Prostate gland (tissue), 2 donors: Measurements from ENCODE around the gene GABBR2. TPM values are rescaled to one million over a fixed set of nuclear protein-coding genes. Genes with fewer than 3 reads are reported as not detected.

Source experiments
- DNase-seq: peaks from one replicate; pipeline ENCODE4 v3.0.0-alpha.2; 2019; ENCODE audit warnings: low spot score
- H3K27ac ChIP-seq, 2 donors: fragments of 200-600 bp; sonication (generic); 2 replicates each; pipeline ENCODE4 v1.5.1; 2017 to 2019
- H3K27me3 ChIP-seq: fragments of 200-600 bp; sonication (generic); replicated peaks from 2 replicates; pipeline ENCODE4 v1.5.1; 2019; ENCODE audit not compliant: insufficient read depth
- H3K36me3 ChIP-seq, 2 donors: fragments of 200-600 bp; sonication (generic); 1 replicate in 1 of 2; 2 replicates in 1 of 2; pipeline versions ENCODE4 v1.5.1 to v1.8.1; 2017 to 2019
- H3K4me1 ChIP-seq: fragments of 200-600 bp; sonication (generic); replicated peaks from 2 replicates; pipeline ENCODE4 v1.5.1; 2019
- H3K4me3 ChIP-seq, 2 donors: fragments of 200-600 bp; sonication (generic); 2 replicates each; pipeline ENCODE4 v1.5.1; 2017 to 2019
- H3K9me3 ChIP-seq: fragments of 200-600 bp; sonication (generic); 2 replicates; pipeline ENCODE4 v1.5.1; 2017
- POLR2A ChIP-seq: fragments of 450-650 bp; IDR thresholded peaks from one replicate; pipeline ENCODE4 v1.6.1; 2016; ENCODE audit warnings: antibody characterized with exemption, mild to moderate bottlenecking
- POLR2AphosphoS5 ChIP-seq: sonication (generic); formaldehyde crosslinking; IDR thresholded peaks from one replicate; pipeline ENCODE4 v1.6.1; 2017; ENCODE audit warnings: antibody characterized with exemption
- WGBS: methylation state at CpG from one replicate; pipeline ENCODE4 v1.1.5; 2018; 5-methylcytosine and 5-hydroxymethylcytosine counted together
- intact Hi-C: fragments of 100-400 bp; cut with DNase I; formaldehyde crosslinking; loops from one replicate; pipeline ENCODE4 v1.14.2; 2022
- total RNA-seq, 2 donors: library from RNA; depleted of rRNA; stranded (reverse); fragments of >200 nt; gene quantifications; one replicate each; pipeline ENCODE4 v1.1.0, GENCODE V29; 2016
- TF ChIP-seq, protein P1 (sequence below), 4 experiments: fragments of 200-600 bp in 2 of 4; fragments of 450-650 bp in 2 of 4; sonication (generic) in 2 of 4; IDR thresholded peaks; 1 replicate in 3 of 4; 2 replicates in 1 of 4; pipeline ENCODE4 v1.5.1; 2016 to 2019; ENCODE audit warnings: antibody characterized with exemption in 4 of 4, mild to moderate bottlenecking in 2 of 4, moderate library complexity in 2 of 4

Gene GABBR2
- total RNA-seq, 2 donors from 2014 or later = 0.97 TPM; not detected in 1

DNA sequence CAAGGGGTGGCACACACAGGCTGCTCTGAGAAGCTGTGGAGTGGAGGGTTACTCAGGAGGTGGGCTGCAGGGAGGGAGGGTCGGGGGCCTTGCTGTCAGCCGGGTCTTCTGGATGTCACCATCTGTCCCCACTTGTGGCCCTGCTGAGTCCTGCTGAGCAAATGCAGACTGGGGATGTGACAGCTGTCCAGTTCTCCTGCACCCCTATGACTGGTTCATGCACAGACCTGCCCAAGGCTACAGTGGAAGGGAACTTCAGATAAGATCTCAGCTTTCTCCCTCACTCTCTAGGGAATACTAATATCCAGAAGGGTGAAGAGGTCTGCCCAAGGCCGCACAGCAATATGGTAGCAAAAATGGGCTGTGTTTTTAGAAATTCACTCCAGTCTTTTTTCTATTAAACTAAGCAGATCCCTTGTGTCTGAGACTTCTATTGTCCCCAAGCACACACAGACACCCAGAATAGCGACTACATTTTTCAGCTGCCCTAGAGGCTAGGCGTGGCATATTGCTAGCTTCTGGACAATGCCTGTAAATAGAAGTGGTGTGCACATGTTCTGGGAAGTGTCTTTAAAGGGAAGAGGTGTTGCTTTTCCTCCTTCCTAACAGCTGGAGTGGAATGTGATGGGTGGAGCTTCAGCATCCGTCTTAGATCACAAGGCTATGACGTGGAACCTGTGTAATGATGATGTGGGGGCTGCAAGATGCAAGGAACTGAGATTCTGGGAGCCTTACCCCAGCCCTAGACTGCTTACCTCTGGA, 402.2 kb downstream of the GABBR2 start:
- intact Hi-C loops = no loop called here
- TF ChIP-seq POLR2A = no peak
- TF ChIP-seq, protein P1, sequence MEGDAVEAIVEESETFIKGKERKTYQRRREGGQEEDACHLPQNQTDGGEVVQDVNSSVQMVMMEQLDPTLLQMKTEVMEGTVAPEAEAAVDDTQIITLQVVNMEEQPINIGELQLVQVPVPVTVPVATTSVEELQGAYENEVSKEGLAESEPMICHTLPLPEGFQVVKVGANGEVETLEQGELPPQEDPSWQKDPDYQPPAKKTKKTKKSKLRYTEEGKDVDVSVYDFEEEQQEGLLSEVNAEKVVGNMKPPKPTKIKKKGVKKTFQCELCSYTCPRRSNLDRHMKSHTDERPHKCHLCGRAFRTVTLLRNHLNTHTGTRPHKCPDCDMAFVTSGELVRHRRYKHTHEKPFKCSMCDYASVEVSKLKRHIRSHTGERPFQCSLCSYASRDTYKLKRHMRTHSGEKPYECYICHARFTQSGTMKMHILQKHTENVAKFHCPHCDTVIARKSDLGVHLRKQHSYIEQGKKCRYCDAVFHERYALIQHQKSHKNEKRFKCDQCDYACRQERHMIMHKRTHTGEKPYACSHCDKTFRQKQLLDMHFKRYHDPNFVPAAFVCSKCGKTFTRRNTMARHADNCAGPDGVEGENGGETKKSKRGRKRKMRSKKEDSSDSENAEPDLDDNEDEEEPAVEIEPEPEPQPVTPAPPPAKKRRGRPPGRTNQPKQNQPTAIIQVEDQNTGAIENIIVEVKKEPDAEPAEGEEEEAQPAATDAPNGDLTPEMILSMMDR (IDR thresholded peaks at IDR 0.05) = no peak
- TF ChIP-seq POLR2AphosphoS5 = no peak
- no peak for DNase-seq
- Histone ChIP-seq H3K27ac (no peak overlapping the region), H3K36me3 (no peaks in the 10 kb centered on the region), H3K4me3 (no peak overlapping the region), H3K9me3 (no peaks in the 10 kb centered on the region), H3K27me3 (no peaks in the 10 kb centered on the region), H3K4me1 (no peaks in the 10 kb centered on the region)
- 44% methylated on average over 7 of the region's 7 CpGs for WGBS

- no peaks in the 10 kb centered on the region for H3K9me3 ChIP-seq
- no peaks in the 10 kb centered on the region for H3K4me1 ChIP-seq
- no peak for DNase-seq
- H3K27me3 ChIP-seq = no peaks in the 10 kb centered on the region
- H3K4me3 ChIP-seq = no peak overlapping the region
- intact Hi-C loops = no loop called here
- no peak overlapping the region for H3K27ac ChIP-seq
- H3K36me3 ChIP-seq = no peaks in the 10 kb centered on the region
- TF ChIP-seq POLR2AphosphoS5 (no peak), POLR2A (no peak)
- TF ChIP-seq, protein P1 (IDR thresholded peaks at IDR 0.05) = no peak
- WGBS = 79% methylated on average over 4 of the region's 4 CpGs
Observed at GRCh38 chr9:98304381-98304780, 404.4 kb downstream of the GABBR2 start.

DNA sequence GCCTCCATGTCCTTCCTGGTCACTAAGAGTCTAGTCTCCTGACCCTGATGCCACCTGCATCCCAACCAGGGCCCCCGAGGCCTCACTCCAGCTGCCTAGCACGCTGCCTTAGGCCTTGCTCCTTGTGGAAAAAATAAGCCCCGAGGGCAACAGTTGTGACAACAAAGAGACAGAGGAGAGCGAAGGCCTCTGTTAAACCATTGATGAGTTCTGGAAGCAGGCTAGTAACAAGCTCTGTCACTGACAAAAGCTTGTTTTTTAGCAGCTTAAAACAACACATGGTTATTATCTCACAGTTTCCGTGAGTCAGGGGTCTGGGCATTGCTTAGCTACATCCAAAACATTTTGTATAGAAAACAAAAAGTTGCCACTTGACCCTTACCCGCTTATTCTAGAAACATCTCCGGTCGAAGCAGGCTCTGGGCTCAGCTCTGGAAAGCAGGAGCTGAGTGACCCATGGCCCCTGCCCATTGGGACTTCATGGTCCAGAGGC, 405.1 kb downstream of the GABBR2 start:
- Histone ChIP-seq H3K4me3 (no peak overlapping the region), H3K36me3 (no peaks in the 10 kb centered on the region), H3K9me3 (no peaks in the 10 kb centered on the region), H3K27ac (no peak overlapping the region), H3K4me1 (no peaks in the 10 kb centered on the region), H3K27me3 (no peaks in the 10 kb centered on the region)
- no peak for DNase-seq
- TF ChIP-seq, protein P1 (IDR thresholded peaks at IDR 0.05) = no peak
- TF ChIP-seq POLR2AphosphoS5 = no peak
- no peak for TF ChIP-seq POLR2A
- intact Hi-C loops = no loop called here
- 79% methylated on average over 8 of the region's 8 CpGs for WGBS

DNA sequence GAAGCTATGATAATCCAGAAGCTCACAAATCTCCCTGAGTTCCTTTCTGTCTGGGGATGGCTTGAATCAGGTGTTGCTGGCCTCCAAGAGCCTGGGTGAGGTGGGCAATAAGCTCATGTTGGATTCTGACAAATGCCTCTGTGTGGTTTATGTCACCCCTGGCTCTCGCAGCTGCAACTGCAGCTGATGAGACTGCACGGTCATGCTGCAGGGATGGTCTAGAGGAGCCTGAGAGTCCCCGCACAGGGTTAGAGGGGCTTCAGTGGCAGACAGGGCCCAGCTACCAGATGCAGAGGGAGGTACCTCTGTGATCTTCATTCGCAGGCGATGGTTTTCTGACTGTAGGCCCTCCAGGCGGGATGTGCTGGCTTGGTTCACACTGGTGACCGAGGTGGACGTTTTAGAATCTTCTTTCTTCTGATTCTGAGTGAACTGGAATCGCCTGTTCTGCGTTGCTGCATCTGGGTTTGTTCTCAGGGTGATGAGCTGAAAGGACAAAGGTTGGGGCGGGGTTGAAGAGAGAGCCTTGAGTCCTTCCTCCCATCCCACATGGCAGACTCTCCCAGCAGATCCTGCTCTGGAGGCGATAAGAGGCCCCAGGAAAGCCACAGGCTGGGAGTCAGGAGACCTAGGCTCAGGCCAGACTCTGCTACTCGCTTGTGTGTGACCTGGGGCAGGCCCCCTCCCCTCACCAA, 405.6 kb downstream of the GABBR2 start:
- 84% methylated on average over 13 of the region's 13 CpGs for WGBS
- Histone ChIP-seq H3K36me3 (no peaks in the 10 kb centered on the region), H3K4me3 (no peak overlapping the region), H3K9me3 (no peaks in the 10 kb centered on the region), H3K27ac (no peak overlapping the region), H3K27me3 (no peaks in the 10 kb centered on the region), H3K4me1 (no peaks in the 10 kb centered on the region)
- DNase-seq = no peak
- TF ChIP-seq, protein P1 (IDR thresholded peaks at IDR 0.05) = no peak
- no peak for TF ChIP-seq POLR2AphosphoS5
- TF ChIP-seq POLR2A = no peak
- intact Hi-C loops = no loop called here
